PFSK-1 (cell line): ENCODE results near the gene UMODL1.

Source experiments
- POLR2AphosphoS5 ChIP-seq: IDR thresholded peaks from 2 replicates; pipeline ENCODE4 v1.6.1; 2012; ENCODE audit warnings: low read depth, mild to moderate bottlenecking, control low read depth, low read length, moderate library complexity
- REST ChIP-seq, 2 experiments: IDR thresholded peaks; 2 replicates each; pipeline versions ENCODE4 v1.6.1 to v1.8.0; 2011 to 2012; ENCODE audit warnings: low read depth in 2 of 2, low read length in 2 of 2, control low read depth in 1 of 2, inconsistent platforms in 1 of 2, mild to moderate bottlenecking in 1 of 2, moderate library complexity in 1 of 2; ENCODE audit not compliant: insufficient read depth in 1 of 2
- SIN3A ChIP-seq: IDR thresholded peaks from 2 replicates; pipeline ENCODE4 v1.6.1; 2012; ENCODE audit warnings: mild to moderate bottlenecking, low read length, moderate library complexity, borderline replicate concordance; ENCODE audit not compliant: insufficient read depth

GRCh38 chr21:42159560-42160110 lies 88.5 kb downstream of the UMODL1 start:
- TF ChIP-seq POLR2AphosphoS5 (no peak), SIN3A (no peak), REST (IDR thresholded peaks at IDR 0.05; ENCODE audit: insufficient read depth in 1 of 2, low read depth in 2 of 2, low read length in 2 of 2) (no peak)
